ENCODE measurements around the gene P4HA1.
A peak's percentile ranks its signal among the peaks of the same experiment; 100 is the strongest.

The P4HA1 gene

GRCh38 chr10:73093922-73094850, 2.5 kb downstream of the P4HA1 start:
- no peak for DNase-seq

GRCh38 chr10:73092830-73093229, 3.8 kb downstream of the P4HA1 start:
- DNase-seq: no peak

- no peak for DNase-seq
Observed at GRCh38 chr10:73088304-73088703, 8.4 kb downstream of the P4HA1 start.

- no peak for DNase-seq
Observed at GRCh38 chr10:73086816-73087215, 9.8 kb downstream of the P4HA1 start.

- DNase-seq: no peak
Observed at GRCh38 chr10:73084209-73084608, 12.5 kb downstream of the P4HA1 start.

- DNase-seq: no peak
Observed at GRCh38 chr10:73083221-73083620, 13.4 kb downstream of the P4HA1 start.

- DNase-seq: no peak
Observed at GRCh38 chr10:73079779-73080541, 16.7 kb downstream of the P4HA1 start.

- DNase-seq: peak; percentile 2
Observed at GRCh38 chr10:73076360-73077183, 20.1 kb downstream of the P4HA1 start.

GRCh38 chr10:73075829-73076228, 20.8 kb downstream of the P4HA1 start:
- no peak for DNase-seq

- no peak for DNase-seq
Observed at GRCh38 chr10:73073627-73074026, 23.0 kb downstream of the P4HA1 start.

GRCh38 chr10:73065441-73065840, 31.2 kb downstream of the P4HA1 start:
- DNase-seq: no peak

GRCh38 chr10:73061743-73062142, 34.9 kb downstream of the P4HA1 start:
- no peak for DNase-seq

GRCh38 chr10:73060738-73061635, 35.7 kb downstream of the P4HA1 start:
- peak; percentile 58 for DNase-seq

- DNase-seq: no peak
Observed at GRCh38 chr10:73060173-73060572, 36.5 kb downstream of the P4HA1 start.

GRCh38 chr10:73058057-73058591, 38.5 kb downstream of the P4HA1 start:
- DNase-seq: no peak

- DNase-seq: no peak
Observed at GRCh38 chr10:73054286-73054685, 42.4 kb downstream of the P4HA1 start.

- no peak for DNase-seq
Observed at GRCh38 chr10:73053275-73053674, 43.4 kb downstream of the P4HA1 start.

GRCh38 chr10:73044378-73045285, 52.0 kb downstream of the P4HA1 start:
- DNase-seq: no peak

GRCh38 chr10:73043766-73044377, 52.8 kb downstream of the P4HA1 start:
- DNase-seq: no peak

GRCh38 chr10:73043319-73043718, 53.3 kb downstream of the P4HA1 start:
- no peak for DNase-seq

Measured in NCI-H2171 treated with DMSO at 0.1 percent for 48 hours (cell line).